HG03108 (cell line): ENCODE data around the gene SVIP.

Source experiments
- ATAC-seq: cut with Tn5 transposase; IDR thresholded peaks from one replicate; pipeline ENCODE4 v1.9.1; 2021; ENCODE audit warnings: moderate library complexity; ENCODE audit not compliant: unreplicated experiment

The SVIP gene

GRCh38 chr11:22795914-22796313 is 33.7 kb downstream of the SVIP start:
- no peak for ATAC-seq

GRCh38 chr11:22792497-22792896 is 37.1 kb downstream of the SVIP start:
- ATAC-seq: no peak

- no peak for ATAC-seq
Measured at GRCh38 chr11:22787551-22788162, 41.9 kb downstream of the SVIP start.

GRCh38 chr11:22787055-22787454 is 42.5 kb downstream of the SVIP start:
- no peak for ATAC-seq

GRCh38 chr11:22786475-22786874 is 43.1 kb downstream of the SVIP start:
- ATAC-seq: peak; percentile 80

GRCh38 chr11:22785251-22785650 is 44.4 kb downstream of the SVIP start:
- no peak for ATAC-seq

GRCh38 chr11:22780952-22781593 is 48.5 kb downstream of the SVIP start:
- peak; percentile 95 for ATAC-seq

GRCh38 chr11:22779850-22780249 is 49.8 kb downstream of the SVIP start:
- ATAC-seq: no peak

- ATAC-seq: no peak
Measured at GRCh38 chr11:22778642-22779041, 51.0 kb downstream of the SVIP start.

GRCh38 chr11:22775248-22775647 is 54.4 kb downstream of the SVIP start:
- ATAC-seq: no peak

GRCh38 chr11:22774716-22775115 is 54.9 kb downstream of the SVIP start:
- peak; percentile 57 for ATAC-seq

- no peak for ATAC-seq
Measured at GRCh38 chr11:22769081-22769480, 60.5 kb downstream of the SVIP start.
